HepG2 (cell line): ENCODE measurements around the gene AMZ2. TPM values are rescaled to one million over a fixed set of nuclear protein-coding genes. Genes with fewer than 3 reads are reported as not detected.
A peak's percentile ranks its signal among the peaks of the same experiment; 100 is the strongest.

ENCODE experiments used
- ADNP ChIP-seq: sonication (generic); formaldehyde crosslinking; IDR thresholded peaks from 2 replicates; pipeline ENCODE4 v1.4.0; 2020; ENCODE audit warnings: missing genetic modification reagents
- BCLAF1 ChIP-seq: fragments of 450-650 bp; IDR thresholded peaks from 2 replicates; pipeline ENCODE4 v1.6.1; 2017; ENCODE audit warnings: mild to moderate bottlenecking
- ESRRA ChIP-seq: sonication (generic); formaldehyde crosslinking; IDR thresholded peaks from 2 replicates; pipeline ENCODE4 v1.5.1; 2020; ENCODE audit warnings: mild to moderate bottlenecking, low read depth, missing genetic modification reagents
- FOSL2 ChIP-seq: sonication (generic); formaldehyde crosslinking; IDR thresholded peaks from 2 replicates; pipeline ENCODE4 v1.4.0; 2020; ENCODE audit warnings: missing genetic modification reagents
- HMG20A ChIP-seq: IDR thresholded peaks from 2 replicates; pipeline ENCODE4 v1.6.1; 2016; ENCODE audit warnings: borderline replicate concordance
- HNRNPK ChIP-seq: fragments of 200-400 bp; formaldehyde crosslinking; IDR thresholded peaks from 2 replicates; pipeline ENCODE4 v1.6.1; 2018; ENCODE audit warnings: low read length, low read depth, moderate library complexity, mild to moderate bottlenecking; ENCODE audit not compliant: poor library complexity, severe bottlenecking
- JARID2 ChIP-seq: sonication (generic); formaldehyde crosslinking; IDR thresholded peaks from 2 replicates; pipeline ENCODE4 v1.8.1; 2023; ENCODE audit warnings: missing genetic modification reagents, inconsistent platforms; ENCODE audit not compliant: insufficient replicate concordance
- JUN ChIP-seq: sonication (generic); formaldehyde crosslinking; IDR thresholded peaks from 2 replicates; pipeline ENCODE4 v1.4.0; 2020; ENCODE audit warnings: mild to moderate bottlenecking, missing genetic modification reagents
- KMT2B ChIP-seq: IDR thresholded peaks from 2 replicates; pipeline ENCODE4 v1.6.1; 2016; ENCODE audit warnings: missing genetic modification reagents, missing compliant biosample characterization
- MED8 ChIP-seq: sonication (generic); formaldehyde crosslinking; IDR thresholded peaks from 2 replicates; pipeline ENCODE4 v1.8.1; 2023; ENCODE audit warnings: mild to moderate bottlenecking, missing genetic modification reagents; ENCODE audit not compliant: insufficient replicate concordance
- NR2C2 ChIP-seq: sonication (generic); formaldehyde crosslinking; IDR thresholded peaks from 2 replicates; pipeline ENCODE4 v1.4.0; 2020; ENCODE audit warnings: missing genetic modification reagents, mild to moderate bottlenecking, moderate library complexity, borderline replicate concordance
- NR2F1 ChIP-seq, 2 experiments: fragments of 450-650 bp in 1 of 2; formaldehyde crosslinking in 1 of 2; IDR thresholded peaks; 2 replicates each; pipeline versions ENCODE4 v1.5.0 to v1.6.1; 2016 to 2020; ENCODE audit warnings: mild to moderate bottlenecking in 1 of 2, missing compliant biosample characterization in 1 of 2, missing genetic modification reagents in 1 of 2, moderate library complexity in 1 of 2
- PAF1 ChIP-seq: IDR thresholded peaks from 2 replicates; pipeline ENCODE4 v1.6.1; 2016; ENCODE audit warnings: missing genetic modification reagents, missing compliant biosample characterization
- PBX3 ChIP-seq: sonication (generic); formaldehyde crosslinking; IDR thresholded peaks from 2 replicates; pipeline ENCODE4 v1.8.1; 2023; ENCODE audit warnings: missing genetic modification reagents, inconsistent platforms, borderline replicate concordance
- REXO4 ChIP-seq: sonication (generic); formaldehyde crosslinking; IDR thresholded peaks from 2 replicates; pipeline ENCODE4 v1.8.0; 2022; ENCODE audit warnings: missing genetic modification reagents, mild to moderate bottlenecking, borderline replicate concordance
- RXRB ChIP-seq: IDR thresholded peaks from 2 replicates; pipeline ENCODE4 v1.6.1; 2016; ENCODE audit warnings: borderline replicate concordance, missing genetic modification reagents, missing compliant biosample characterization
- SIX1 ChIP-seq: sonication (generic); formaldehyde crosslinking; IDR thresholded peaks from 2 replicates; pipeline ENCODE4 v1.4.0; 2020; ENCODE audit warnings: missing genetic modification reagents, borderline replicate concordance
- TBP ChIP-seq: sonication (generic); formaldehyde crosslinking; IDR thresholded peaks from 2 replicates; pipeline ENCODE4 v1.5.0; 2020; ENCODE audit warnings: missing genetic modification reagents
- TCF7L2 ChIP-seq: IDR thresholded peaks from 2 replicates; pipeline ENCODE4 v1.6.1; 2011; ENCODE audit warnings: mild to moderate bottlenecking, low read depth, low read length, moderate library complexity
- ZNF124 ChIP-seq: sonication (generic); formaldehyde crosslinking; IDR thresholded peaks from 2 replicates; pipeline ENCODE4 v1.4.0; 2020; ENCODE audit warnings: missing genetic modification reagents
- ZNF296 ChIP-seq: sonication (generic); formaldehyde crosslinking; conservative IDR thresholded peaks from 2 replicates; pipeline ENCODE4 v1.5.0; 2020; ENCODE audit warnings: mild to moderate bottlenecking, missing genetic modification reagents
- ZNF883 ChIP-seq: sonication (generic); formaldehyde crosslinking; IDR thresholded peaks from 2 replicates; pipeline ENCODE4 v1.5.1; 2020; ENCODE audit warnings: mild to moderate bottlenecking, missing genetic modification reagents; ENCODE audit errors: not compliant biosample characterization
- polyA plus RNA-seq, 8 experiments: library from polyadenylated mRNA; depleted of rRNA in 3 of 8; stranded (reverse) in 7 of 8; unstranded in 1 of 8; fragments of >200 nt; fragmentation: Illumina TruSeq in 4 of 8; extraction: Trizol in 4 of 8; gene quantifications; 2 replicates each; pipeline versions ENCODE4 v1.2.1 to v1.2.3, GENCODE V29; 2011 to 2016; ENCODE audit warnings: low read depth in 4 of 8, missing spikeins in 1 of 8, mixed read lengths in 1 of 8; ENCODE audit not compliant: insufficient read depth in 1 of 8
- total RNA-seq, 5 experiments: library from RNA; depleted of rRNA; stranded (reverse); fragments of >200 nt; fragmentation: Illumina TruSeq; extraction: Trizol; gene quantifications; 2 replicates each; pipeline ENCODE4 v1.2.3, GENCODE V29; 2016; ENCODE audit warnings: low read depth in 1 of 5
- TF ChIP-seq, protein P1 (sequence below): sonication (generic); formaldehyde crosslinking; IDR thresholded peaks from 2 replicates; pipeline ENCODE4 v1.5.1; 2020; ENCODE audit warnings: missing genetic modification reagents, mild to moderate bottlenecking, borderline replicate concordance
- TF ChIP-seq, protein P2 (sequence below): sonication (generic); formaldehyde crosslinking; IDR thresholded peaks from 2 replicates; pipeline ENCODE4 v1.8.0; 2022; ENCODE audit warnings: mild to moderate bottlenecking, missing genetic modification reagents, moderate library complexity

AMZ2 gene
- total and polyA plus RNA-seq, 2 of the 13 experiments (the other 11 are each of a cell fraction or from before 2014, with no cell fraction given) = 86.9 to 90.2 TPM

GRCh38 chr17:68247445-68248198 is at the start of gene AMZ2 (continued):
- TF ChIP-seq PBX3 (CRISPR knock-in tag) = no peak; the same call in 1 of the 2 replicates
- no peak for TF ChIP-seq TCF7L2
- no peak; the same call in 1 of the 2 replicates for TF ChIP-seq JUN
- TF ChIP-seq ZNF124 (CRISPR knock-in tag) = no peak; the same call in 1 of the 2 replicates
- TF ChIP-seq SIX1 = no peak
- peak; percentile 96 for TF ChIP-seq ZNF883 (CRISPR knock-in tag)
- TF ChIP-seq, protein P1, sequence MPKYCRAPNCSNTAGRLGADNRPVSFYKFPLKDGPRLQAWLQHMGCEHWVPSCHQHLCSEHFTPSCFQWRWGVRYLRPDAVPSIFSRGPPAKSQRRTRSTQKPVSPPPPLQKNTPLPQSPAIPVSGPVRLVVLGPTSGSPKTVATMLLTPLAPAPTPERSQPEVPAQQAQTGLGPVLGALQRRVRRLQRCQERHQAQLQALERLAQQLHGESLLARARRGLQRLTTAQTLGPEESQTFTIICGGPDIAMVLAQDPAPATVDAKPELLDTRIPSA (CRISPR knock-in tag) = peak; percentile 45; the same call in 1 of the 2 replicates
- no peak for TF ChIP-seq NR2F1 (CRISPR knock-in tag; IDR thresholded peaks at IDR 0.05)
- TF ChIP-seq FOSL2 (CRISPR knock-in tag) = peak; percentile 34; the same call in 1 of the 2 replicates
- TF ChIP-seq RXRB (CRISPR knock-in tag) = peak; percentile 44; the same call in 1 of the 2 replicates
- no peak for TF ChIP-seq ADNP (CRISPR knock-in tag)
- TF ChIP-seq BCLAF1 = no peak
- TF ChIP-seq, protein P2, sequence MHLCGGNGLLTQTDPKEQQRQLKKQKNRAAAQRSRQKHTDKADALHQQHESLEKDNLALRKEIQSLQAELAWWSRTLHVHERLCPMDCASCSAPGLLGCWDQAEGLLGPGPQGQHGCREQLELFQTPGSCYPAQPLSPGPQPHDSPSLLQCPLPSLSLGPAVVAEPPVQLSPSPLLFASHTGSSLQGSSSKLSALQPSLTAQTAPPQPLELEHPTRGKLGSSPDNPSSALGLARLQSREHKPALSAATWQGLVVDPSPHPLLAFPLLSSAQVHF (CRISPR knock-in tag) = peak; percentile 93
- no peak; the same call in 1 of the 2 replicates for TF ChIP-seq NR2C2 (CRISPR knock-in tag)
- 0 out of 2 replicates have a peak, but pooled peaks have one; percentile 64 for TF ChIP-seq PAF1
- TF ChIP-seq ESRRA (CRISPR knock-in tag) = peak; percentile 54; the same call in 1 of the 2 replicates
- TF ChIP-seq REXO4 = peak; percentile 63; the same call in 1 of the 2 replicates
- no peak; the same call in 1 of the 2 replicates for TF ChIP-seq HMG20A
- peak; percentile 86 for TF ChIP-seq KMT2B (CRISPR knock-in tag)
- TF ChIP-seq JARID2 (CRISPR knock-in tag) = peak; percentile 38
- TF ChIP-seq MED8 (CRISPR knock-in tag) = peak; percentile 55
- TF ChIP-seq ZNF296 (CRISPR knock-in tag) = 0 out of 2 replicates have a peak, but pooled peaks have one; percentile 56
- TF ChIP-seq TBP (CRISPR knock-in tag) = peak; percentile 27; the same call in 1 of the 2 replicates
- peak; percentile 69 for TF ChIP-seq HNRNPK
